ENCODE data around the gene MYH11.

The MYH11 gene

DNA sequence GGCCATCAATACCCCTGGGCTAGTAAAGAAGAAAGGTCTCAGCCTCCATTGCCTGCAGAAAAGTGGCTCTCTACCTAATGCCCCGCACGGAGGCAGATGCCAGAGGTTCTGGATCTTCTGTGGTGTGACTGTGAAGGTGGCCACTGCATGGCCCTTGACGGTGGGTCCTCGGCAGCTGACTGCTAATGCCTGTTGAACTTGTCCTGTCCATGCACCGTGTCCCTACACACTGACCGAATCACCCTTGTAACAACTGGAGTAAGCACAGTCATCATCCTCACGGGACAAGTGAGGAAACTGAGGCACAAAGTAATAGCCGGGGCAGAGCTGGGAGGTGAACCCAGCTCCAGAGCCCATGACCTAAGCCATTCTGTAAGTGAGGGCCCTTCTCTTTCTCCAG lies 48.8 kb downstream of the MYH11 start:
- TF ChIP-seq, protein P1, sequence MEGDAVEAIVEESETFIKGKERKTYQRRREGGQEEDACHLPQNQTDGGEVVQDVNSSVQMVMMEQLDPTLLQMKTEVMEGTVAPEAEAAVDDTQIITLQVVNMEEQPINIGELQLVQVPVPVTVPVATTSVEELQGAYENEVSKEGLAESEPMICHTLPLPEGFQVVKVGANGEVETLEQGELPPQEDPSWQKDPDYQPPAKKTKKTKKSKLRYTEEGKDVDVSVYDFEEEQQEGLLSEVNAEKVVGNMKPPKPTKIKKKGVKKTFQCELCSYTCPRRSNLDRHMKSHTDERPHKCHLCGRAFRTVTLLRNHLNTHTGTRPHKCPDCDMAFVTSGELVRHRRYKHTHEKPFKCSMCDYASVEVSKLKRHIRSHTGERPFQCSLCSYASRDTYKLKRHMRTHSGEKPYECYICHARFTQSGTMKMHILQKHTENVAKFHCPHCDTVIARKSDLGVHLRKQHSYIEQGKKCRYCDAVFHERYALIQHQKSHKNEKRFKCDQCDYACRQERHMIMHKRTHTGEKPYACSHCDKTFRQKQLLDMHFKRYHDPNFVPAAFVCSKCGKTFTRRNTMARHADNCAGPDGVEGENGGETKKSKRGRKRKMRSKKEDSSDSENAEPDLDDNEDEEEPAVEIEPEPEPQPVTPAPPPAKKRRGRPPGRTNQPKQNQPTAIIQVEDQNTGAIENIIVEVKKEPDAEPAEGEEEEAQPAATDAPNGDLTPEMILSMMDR (IDR thresholded peaks at IDR 0.05; ENCODE audit: extremely low read depth, insufficient read depth, missing control alignments) = no peak
- in situ Hi-C loops (cut with MboI; ENCODE audit: low pct_unique_long_range_greater_than_20kb, low sequenced_read_pairs, unreplicated experiment) = no loop called here
- DNase-seq (ENCODE audit: low spot score) = no peak

DNA sequence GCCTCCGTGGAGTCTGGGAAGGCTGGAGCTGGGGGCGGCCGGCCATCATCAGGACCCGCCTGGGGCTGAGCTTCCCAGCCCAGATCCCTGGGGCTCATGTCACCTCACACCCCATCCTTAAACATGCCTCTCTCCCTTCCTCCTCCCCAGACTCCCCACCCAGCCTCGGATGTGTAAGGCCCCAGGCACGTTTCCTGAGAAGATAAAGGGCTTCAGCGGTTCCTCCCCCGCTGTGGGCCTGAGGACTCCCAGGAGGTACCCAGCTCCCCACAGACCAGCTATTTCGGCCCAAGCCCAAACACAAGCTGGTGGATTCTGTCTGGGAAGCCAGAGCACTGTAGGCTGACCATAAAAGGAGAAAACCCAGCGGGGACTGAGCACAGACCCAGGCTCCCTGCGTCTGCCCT lies 49.2 kb downstream of the MYH11 start:
- in situ Hi-C loops (cut with MboI; ENCODE audit: low pct_unique_long_range_greater_than_20kb, low sequenced_read_pairs, unreplicated experiment) = no loop called here
- DNase-seq (ENCODE audit: low spot score) = no peak
- TF ChIP-seq, protein P1 (IDR thresholded peaks at IDR 0.05; ENCODE audit: extremely low read depth, insufficient read depth, missing control alignments) = no peak

DNA sequence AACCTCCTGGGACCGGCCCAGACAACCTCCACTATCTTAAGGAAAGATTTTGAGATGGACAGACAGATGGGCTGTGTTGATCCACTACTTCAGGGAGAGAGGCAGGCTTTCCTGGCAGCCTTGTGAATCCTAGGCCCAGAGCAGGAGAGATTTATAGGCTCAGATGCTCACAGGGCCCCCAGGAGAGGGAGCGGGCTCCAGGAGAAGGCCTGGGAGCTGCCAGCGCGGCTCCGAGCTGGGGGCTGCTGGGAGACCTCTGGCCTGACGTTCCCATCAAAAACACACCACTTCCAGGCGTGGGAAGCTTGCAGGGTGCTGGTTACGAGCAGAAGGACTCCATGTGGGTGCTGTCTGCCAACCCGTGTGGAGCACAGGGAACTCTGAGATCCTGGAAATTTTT lies 53.2 kb downstream of the MYH11 start:
- in situ Hi-C loops (cut with MboI; ENCODE audit: low pct_unique_long_range_greater_than_20kb, low sequenced_read_pairs, unreplicated experiment) = no loop called here
- no peak for DNase-seq (ENCODE audit: low spot score)

DNA sequence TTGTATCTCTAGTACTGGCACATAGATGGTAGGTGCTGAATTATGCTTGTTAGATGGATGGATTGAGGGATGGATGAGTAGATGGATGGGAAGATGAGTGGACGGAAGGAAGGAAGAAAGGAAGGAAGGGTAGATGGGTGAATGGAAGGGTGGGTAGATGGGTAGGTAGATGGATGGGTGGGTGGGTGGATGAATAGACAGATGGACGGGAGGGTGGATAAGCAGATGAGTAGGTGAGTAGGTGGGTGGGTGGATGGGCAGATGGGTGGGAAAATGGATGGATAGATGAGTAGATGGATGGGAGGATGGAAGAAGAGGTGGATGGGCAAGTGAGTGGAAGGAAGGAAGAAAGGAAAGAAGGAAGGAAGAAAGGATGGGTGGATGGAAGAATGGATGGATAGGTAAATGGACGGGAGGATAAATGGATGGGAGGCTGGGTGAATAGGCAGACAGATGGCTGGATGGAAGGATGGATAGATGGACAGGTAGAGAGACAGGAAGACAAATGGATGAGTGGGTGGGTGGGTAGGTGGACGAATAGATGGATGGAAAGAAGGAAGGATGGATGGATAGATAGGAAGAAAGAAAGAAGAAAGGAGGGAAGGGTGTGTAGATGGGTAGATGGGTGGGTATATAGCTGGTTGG lies 56.9 kb downstream of the MYH11 start:
- in situ Hi-C loops (cut with MboI; ENCODE audit: low pct_unique_long_range_greater_than_20kb, low sequenced_read_pairs, unreplicated experiment) = no loop called here
- TF ChIP-seq, protein P1 (IDR thresholded peaks at IDR 0.05; ENCODE audit: extremely low read depth, insufficient read depth, missing control alignments) = no peak
- DNase-seq (ENCODE audit: low spot score) = no peak

More for the DNA sequence above, 53.2 kb downstream of the MYH11 start:
- TF ChIP-seq, protein P1 (IDR thresholded peaks at IDR 0.05; ENCODE audit: extremely low read depth, insufficient read depth, missing control alignments) = no peak

DNA sequence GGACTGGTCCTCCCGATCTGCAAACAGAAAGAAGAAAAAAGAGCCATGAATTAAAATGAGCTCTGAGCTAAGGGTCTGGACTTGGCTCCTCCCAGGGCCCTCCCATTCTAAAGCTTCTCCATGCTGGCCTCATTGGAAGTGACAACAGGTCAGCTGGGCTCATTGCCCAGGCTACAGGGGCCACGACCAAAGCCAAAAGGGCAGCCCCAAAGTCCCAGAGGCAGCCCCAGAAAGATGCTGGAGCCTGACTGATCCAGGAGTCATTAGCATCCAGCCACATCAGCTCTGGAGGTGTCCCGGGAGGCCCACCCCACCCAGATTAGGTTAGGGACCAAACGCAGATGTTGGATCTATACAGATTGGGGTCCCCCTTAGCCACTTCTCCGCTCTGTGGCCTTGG lies 58.2 kb downstream of the MYH11 start:
- TF ChIP-seq, protein P1 (IDR thresholded peaks at IDR 0.05; ENCODE audit: extremely low read depth, insufficient read depth, missing control alignments) = no peak
- DNase-seq (ENCODE audit: low spot score) = no peak
- in situ Hi-C loops (cut with MboI; ENCODE audit: low pct_unique_long_range_greater_than_20kb, low sequenced_read_pairs, unreplicated experiment) = no loop called here

DNA sequence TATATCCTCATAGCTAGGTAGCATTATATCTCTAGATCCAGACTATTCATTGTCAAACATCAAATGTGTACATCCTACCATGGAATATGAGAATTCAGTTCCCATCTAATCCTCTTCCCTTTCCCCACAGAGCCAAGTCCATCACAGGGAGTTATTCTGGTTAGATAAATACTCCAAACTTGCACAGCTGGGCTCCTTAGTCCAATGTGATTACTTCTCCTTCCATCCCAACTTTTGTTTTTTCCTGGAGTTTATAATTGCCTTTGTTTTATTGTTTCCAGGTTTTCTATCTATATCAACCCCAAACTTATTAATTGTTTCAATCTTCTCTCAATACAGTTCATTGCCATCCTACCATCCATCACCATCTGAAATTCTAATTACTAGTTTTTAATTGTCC lies 59.9 kb downstream of the MYH11 start:
- in situ Hi-C loops (cut with MboI; ENCODE audit: low pct_unique_long_range_greater_than_20kb, low sequenced_read_pairs, unreplicated experiment) = no loop called here

More for the DNA sequence above, 59.9 kb downstream of the MYH11 start:
- TF ChIP-seq, protein P1 (IDR thresholded peaks at IDR 0.05; ENCODE audit: extremely low read depth, insufficient read depth, missing control alignments) = no peak
- no peak for DNase-seq (ENCODE audit: low spot score)
